K562 (cell line): ENCODE measurements around the gene METAP1D. TPM values are rescaled to one million over a fixed set of nuclear protein-coding genes. Genes with fewer than 3 reads are reported as not detected.
A peak's percentile ranks its signal among the peaks of the same experiment; 100 is the strongest.

Experiments
- HDAC3 ChIP-seq: fragments of 450-650 bp; IDR thresholded peaks from 2 replicates; pipeline ENCODE4 v1.6.1; 2018; ENCODE audit warnings: borderline replicate concordance, mild to moderate bottlenecking, moderate library complexity; ENCODE audit not compliant: partially characterized antibody
- HNRNPK ChIP-seq: fragments of 200-400 bp; formaldehyde crosslinking; IDR thresholded peaks from one replicate; pipeline ENCODE4 v1.6.1; 2018; ENCODE audit warnings: mild to moderate bottlenecking, low read depth, low read length; ENCODE audit not compliant: poor library complexity, severe bottlenecking
- L3MBTL2 ChIP-seq: fragments of 450-650 bp; IDR thresholded peaks from 2 replicates; pipeline ENCODE4 v1.6.1; 2016; ENCODE audit warnings: mild to moderate bottlenecking, moderate library complexity
- LCOR ChIP-seq: sonication (generic); formaldehyde crosslinking; IDR thresholded peaks from 2 replicates; pipeline ENCODE4 v1.8.0; 2022; ENCODE audit warnings: mild to moderate bottlenecking, missing genetic modification reagents
- MCM3 ChIP-seq: fragments of 450-650 bp; IDR thresholded peaks from 2 replicates; pipeline ENCODE4 v1.6.1; 2016
- RBM17 ChIP-seq: fragments of 200-400 bp; formaldehyde crosslinking; IDR thresholded peaks from 2 replicates; pipeline ENCODE4 v1.6.1; 2017; ENCODE audit warnings: low read depth, mild to moderate bottlenecking, low read length, borderline replicate concordance
- RFX1 ChIP-seq: fragments of 450-650 bp; IDR thresholded peaks from 2 replicates; pipeline ENCODE4 v1.6.1; 2016; ENCODE audit warnings: mild to moderate bottlenecking, moderate library complexity
- SP2 ChIP-seq: IDR thresholded peaks from 2 replicates; pipeline ENCODE4 v1.6.1; 2011; ENCODE audit warnings: mild to moderate bottlenecking, low read depth, low read length, moderate library complexity; ENCODE audit not compliant: poor library complexity, severe bottlenecking; ENCODE audit errors: extremely low read depth
- SUPT5H ChIP-seq: fragments of 450-650 bp; IDR thresholded peaks from 2 replicates; pipeline ENCODE4 v1.6.1; 2016
- TOE1 ChIP-seq, 2 experiments: fragments of 450-650 bp in 1 of 2; sonication (generic) in 1 of 2; formaldehyde crosslinking in 1 of 2; IDR thresholded peaks; 2 replicates each; pipeline versions ENCODE4 v1.7.1 to v1.8.0; 2016 to 2022; ENCODE audit warnings: borderline replicate concordance in 2 of 2, mild to moderate bottlenecking in 2 of 2, antibody characterized with exemption in 1 of 2, inconsistent platforms in 1 of 2, low read depth in 1 of 2, missing genetic modification reagents in 1 of 2, moderate library complexity in 1 of 2
- ZNF12 ChIP-seq: sonication (generic); formaldehyde crosslinking; IDR thresholded peaks from 2 replicates; pipeline ENCODE4 v1.4.0; 2020; ENCODE audit warnings: mild to moderate bottlenecking, missing genetic modification reagents
- ZSCAN29 ChIP-seq: fragments of 450-650 bp; IDR thresholded peaks from 2 replicates; pipeline ENCODE4 v1.6.1; 2017
- polyA plus RNA-seq, 8 experiments: library from polyadenylated mRNA; depleted of rRNA in 4 of 8; stranded (reverse) in 5 of 8; unstranded in 3 of 8; fragments of >200 nt; fragmentation: Nextera tagmentation in 2 of 8; fragmentation: Illumina TruSeq in 1 of 8; extraction: Ambion mirVana in 2 of 8; extraction: Trizol in 1 of 8; gene quantifications; 2 replicates each; pipeline versions ENCODE4 v1.2.1 to v1.2.3, GENCODE V29; 2011 to 2014; ENCODE audit warnings: inconsistent platforms in 1 of 8, missing spikeins in 1 of 8
- total RNA-seq, 7 experiments: library from RNA; depleted of rRNA in 6 of 7; stranded (reverse); fragments of >200 nt in 6 of 7; fragmentation: Illumina TruSeq in 2 of 7; extraction: Trizol in 2 of 7; gene quantifications; 2 replicates each; pipeline versions ENCODE4 v1.2.1 to v1.2.3, GENCODE V29; 2011 to 2021; ENCODE audit warnings: low replicate concordance in 1 of 7
- TF ChIP-seq, protein P1 (sequence below), 2 experiments: fragments of 450-650 bp in 1 of 2; sonication (generic) in 1 of 2; formaldehyde crosslinking; conservative IDR thresholded peaks; 2 replicates each; pipeline versions ENCODE4 v1.4.0 to v1.8.1; 2020 to 2022; ENCODE audit warnings: mild to moderate bottlenecking in 1 of 2, missing genetic modification reagents in 1 of 2
- TF ChIP-seq, protein P2 (sequence below): fragments of 450-650 bp; IDR thresholded peaks from 2 replicates; pipeline ENCODE4 v1.6.1; 2018; ENCODE audit not compliant: partially characterized antibody
- TF ChIP-seq, protein P3 (sequence below): fragments of 450-650 bp; formaldehyde crosslinking; IDR thresholded peaks from 2 replicates; pipeline ENCODE4 v1.4.0; 2020; ENCODE audit warnings: mild to moderate bottlenecking
- TF ChIP-seq, protein P4 (sequence below): sonication (generic); formaldehyde crosslinking; IDR thresholded peaks from 2 replicates; pipeline ENCODE4 v1.8.1; 2023; ENCODE audit warnings: mild to moderate bottlenecking, missing genetic modification reagents
- TF ChIP-seq, protein P5 (sequence below), 2 experiments: IDR thresholded peaks; 2 replicates each; pipeline ENCODE4 v1.6.1; 2012; ENCODE audit warnings: improper control_type of control experiment in 2 of 2, low read depth in 2 of 2, low read length in 2 of 2, borderline replicate concordance in 1 of 2

Gene METAP1D
- total and polyA plus RNA-seq, 9 of the 15 experiments (the other 6 are each of a cell fraction or from before 2014, with no cell fraction given), result 8.0 to 23.4 (median 15.7) TPM

DNA sequence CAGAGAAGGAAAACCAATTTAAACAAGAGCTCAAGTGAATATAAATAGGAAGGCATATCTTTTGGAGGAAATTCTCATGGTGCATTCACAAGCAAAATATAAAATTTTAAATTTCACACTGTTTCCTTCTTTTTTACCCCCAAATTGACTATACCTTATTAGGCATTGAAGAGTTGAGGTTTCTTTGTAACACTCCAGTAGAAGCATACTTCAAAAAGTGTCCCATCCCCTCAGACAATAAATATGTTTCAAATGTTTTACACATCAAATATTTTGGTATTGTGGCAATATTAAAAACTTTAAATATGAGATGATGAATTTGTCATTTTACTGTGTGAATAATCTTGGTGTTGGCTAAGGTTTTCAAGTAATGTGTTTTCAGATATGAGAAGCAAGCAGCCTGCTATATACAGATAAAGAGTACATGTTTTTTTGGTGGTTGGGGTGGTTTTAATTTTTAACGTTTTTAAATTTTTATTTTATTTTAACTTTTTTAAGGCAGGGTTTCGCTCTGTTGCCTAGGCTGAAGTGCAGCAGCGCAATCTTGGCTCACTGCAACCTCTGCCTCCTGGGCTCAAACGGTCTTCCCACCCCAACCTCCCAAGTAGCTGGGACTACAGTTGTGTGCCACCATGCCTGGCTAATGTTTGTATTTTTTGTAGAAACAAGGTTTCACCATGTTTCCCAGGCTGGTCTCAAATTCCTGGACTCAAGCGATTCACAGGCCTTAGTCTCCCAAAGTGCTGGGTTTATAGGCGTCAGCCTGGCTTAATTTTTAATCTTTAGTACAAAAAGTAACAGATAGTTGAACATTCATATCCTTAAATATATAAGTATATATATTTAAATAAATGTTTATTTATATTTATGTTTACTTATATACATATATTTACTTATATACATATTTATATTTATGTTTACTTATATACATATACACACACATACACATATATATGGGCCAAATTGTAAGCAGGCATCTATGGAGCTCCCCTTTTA, 49.1 kb downstream of the METAP1D start (continued):
- TF ChIP-seq, protein P1, sequence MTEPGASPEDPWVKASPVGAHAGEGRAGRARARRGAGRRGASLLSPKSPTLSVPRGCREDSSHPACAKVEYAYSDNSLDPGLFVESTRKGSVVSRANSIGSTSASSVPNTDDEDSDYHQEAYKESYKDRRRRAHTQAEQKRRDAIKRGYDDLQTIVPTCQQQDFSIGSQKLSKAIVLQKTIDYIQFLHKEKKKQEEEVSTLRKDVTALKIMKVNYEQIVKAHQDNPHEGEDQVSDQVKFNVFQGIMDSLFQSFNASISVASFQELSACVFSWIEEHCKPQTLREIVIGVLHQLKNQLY (CRISPR knock-in tag; conservative IDR thresholded peaks at IDR 0.05), result no peak
- TF ChIP-seq L3MBTL2 (no peak), SUPT5H (no peak), RBM17 (no peak), TOE1 (IDR thresholded peaks at IDR 0.05; ENCODE audit: borderline replicate concordance) (no peak), TOE1 (CRISPR knock-in tag; IDR thresholded peaks at IDR 0.05; ENCODE audit: borderline replicate concordance, low read depth) (no peak), ZSCAN29 (no peak), SP2 (no peak), HDAC3 (peak; percentile 46), LCOR (CRISPR knock-in tag) (0 out of 2 replicates have a peak, but pooled peaks have one; percentile 35), HNRNPK (no peak), MCM3 (no peak), ZNF12 (CRISPR knock-in tag) (no peak), RFX1 (no peak)
- TF ChIP-seq, protein P2, sequence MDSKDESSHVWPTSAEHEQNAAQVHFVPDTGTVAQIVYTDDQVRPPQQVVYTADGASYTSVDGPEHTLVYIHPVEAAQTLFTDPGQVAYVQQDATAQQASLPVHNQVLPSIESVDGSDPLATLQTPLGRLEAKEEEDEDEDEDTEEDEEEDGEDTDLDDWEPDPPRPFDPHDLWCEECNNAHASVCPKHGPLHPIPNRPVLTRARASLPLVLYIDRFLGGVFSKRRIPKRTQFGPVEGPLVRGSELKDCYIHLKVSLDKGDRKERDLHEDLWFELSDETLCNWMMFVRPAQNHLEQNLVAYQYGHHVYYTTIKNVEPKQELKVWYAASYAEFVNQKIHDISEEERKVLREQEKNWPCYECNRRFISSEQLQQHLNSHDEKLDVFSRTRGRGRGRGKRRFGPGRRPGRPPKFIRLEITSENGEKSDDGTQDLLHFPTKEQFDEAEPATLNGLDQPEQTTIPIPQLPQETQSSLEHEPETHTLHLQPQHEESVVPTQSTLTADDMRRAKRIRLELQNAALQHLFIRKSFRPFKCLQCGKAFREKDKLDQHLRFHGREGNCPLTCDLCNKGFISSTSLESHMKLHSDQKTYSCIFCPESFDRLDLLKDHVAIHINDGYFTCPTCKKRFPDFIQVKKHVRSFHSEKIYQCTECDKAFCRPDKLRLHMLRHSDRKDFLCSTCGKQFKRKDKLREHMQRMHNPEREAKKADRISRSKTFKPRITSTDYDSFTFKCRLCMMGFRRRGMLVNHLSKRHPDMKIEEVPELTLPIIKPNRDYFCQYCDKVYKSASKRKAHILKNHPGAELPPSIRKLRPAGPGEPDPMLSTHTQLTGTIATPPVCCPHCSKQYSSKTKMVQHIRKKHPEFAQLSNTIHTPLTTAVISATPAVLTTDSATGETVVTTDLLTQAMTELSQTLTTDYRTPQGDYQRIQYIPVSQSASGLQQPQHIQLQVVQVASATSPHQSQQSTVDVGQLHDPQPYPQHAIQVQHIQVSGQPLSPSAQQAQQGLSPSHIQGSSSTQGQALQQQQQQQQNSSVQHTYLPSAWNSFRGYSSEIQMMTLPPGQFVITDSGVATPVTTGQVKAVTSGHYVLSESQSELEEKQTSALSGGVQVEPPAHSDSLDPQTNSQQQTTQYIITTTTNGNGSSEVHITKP, result no peak
- TF ChIP-seq, protein P3, sequence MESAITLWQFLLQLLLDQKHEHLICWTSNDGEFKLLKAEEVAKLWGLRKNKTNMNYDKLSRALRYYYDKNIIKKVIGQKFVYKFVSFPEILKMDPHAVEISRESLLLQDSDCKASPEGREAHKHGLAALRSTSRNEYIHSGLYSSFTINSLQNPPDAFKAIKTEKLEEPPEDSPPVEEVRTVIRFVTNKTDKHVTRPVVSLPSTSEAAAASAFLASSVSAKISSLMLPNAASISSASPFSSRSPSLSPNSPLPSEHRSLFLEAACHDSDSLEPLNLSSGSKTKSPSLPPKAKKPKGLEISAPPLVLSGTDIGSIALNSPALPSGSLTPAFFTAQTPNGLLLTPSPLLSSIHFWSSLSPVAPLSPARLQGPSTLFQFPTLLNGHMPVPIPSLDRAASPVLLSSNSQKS (CRISPR knock-in tag), result no peak
- TF ChIP-seq, protein P4, sequence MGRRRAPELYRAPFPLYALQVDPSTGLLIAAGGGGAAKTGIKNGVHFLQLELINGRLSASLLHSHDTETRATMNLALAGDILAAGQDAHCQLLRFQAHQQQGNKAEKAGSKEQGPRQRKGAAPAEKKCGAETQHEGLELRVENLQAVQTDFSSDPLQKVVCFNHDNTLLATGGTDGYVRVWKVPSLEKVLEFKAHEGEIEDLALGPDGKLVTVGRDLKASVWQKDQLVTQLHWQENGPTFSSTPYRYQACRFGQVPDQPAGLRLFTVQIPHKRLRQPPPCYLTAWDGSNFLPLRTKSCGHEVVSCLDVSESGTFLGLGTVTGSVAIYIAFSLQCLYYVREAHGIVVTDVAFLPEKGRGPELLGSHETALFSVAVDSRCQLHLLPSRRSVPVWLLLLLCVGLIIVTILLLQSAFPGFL (CRISPR knock-in tag), result no peak
- TF ChIP-seq, protein P5, sequence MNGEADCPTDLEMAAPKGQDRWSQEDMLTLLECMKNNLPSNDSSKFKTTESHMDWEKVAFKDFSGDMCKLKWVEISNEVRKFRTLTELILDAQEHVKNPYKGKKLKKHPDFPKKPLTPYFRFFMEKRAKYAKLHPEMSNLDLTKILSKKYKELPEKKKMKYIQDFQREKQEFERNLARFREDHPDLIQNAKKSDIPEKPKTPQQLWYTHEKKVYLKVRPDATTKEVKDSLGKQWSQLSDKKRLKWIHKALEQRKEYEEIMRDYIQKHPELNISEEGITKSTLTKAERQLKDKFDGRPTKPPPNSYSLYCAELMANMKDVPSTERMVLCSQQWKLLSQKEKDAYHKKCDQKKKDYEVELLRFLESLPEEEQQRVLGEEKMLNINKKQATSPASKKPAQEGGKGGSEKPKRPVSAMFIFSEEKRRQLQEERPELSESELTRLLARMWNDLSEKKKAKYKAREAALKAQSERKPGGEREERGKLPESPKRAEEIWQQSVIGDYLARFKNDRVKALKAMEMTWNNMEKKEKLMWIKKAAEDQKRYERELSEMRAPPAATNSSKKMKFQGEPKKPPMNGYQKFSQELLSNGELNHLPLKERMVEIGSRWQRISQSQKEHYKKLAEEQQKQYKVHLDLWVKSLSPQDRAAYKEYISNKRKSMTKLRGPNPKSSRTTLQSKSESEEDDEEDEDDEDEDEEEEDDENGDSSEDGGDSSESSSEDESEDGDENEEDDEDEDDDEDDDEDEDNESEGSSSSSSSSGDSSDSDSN (IDR thresholded peaks at IDR 0.05; ENCODE audit: borderline replicate concordance in 1 of 2, low read depth in 2 of 2, low read length in 2 of 2), result no peak
